Pancreas (tissue), 10 donors: ENCODE results near the gene APBA2. TPM values are rescaled to one million over a fixed set of nuclear protein-coding genes. Genes with fewer than 3 reads are reported as not detected.

Source experiments
- ATAC-seq, 4 donors: fragments of 200-7000 bp; cut with Tn5 transposase; one replicate each; pipeline versions ENCODE4 v1.8.0 to v1.9.1; 2020; ENCODE audit warnings: mild to moderate bottlenecking in 4 of 4, moderate library complexity in 4 of 4
- DNase-seq, 6 donors: peaks; one replicate each; pipeline ENCODE4 v3.0.0-alpha.2; 2020
- FAIRE-seq: peaks from 2 replicates; lab custom pipeline; 2012; peaks lifted over from hg19 to GRCh38; lab: Jason Lieb, UNC
- H3K27ac ChIP-seq, 4 donors: fragments of 200-600 bp; sonication (generic); 1 replicate in 3 of 4; 2 replicates in 1 of 4; pipeline versions ENCODE4 v1.5.0 to v1.8.0; 2020
- H3K27me3 ChIP-seq, 4 donors: fragments of 200-600 bp; one replicate each; pipeline ENCODE4 v1.8.0; 2021
- H3K36me3 ChIP-seq, 3 donors: fragments of 200-600 bp; sonication (generic) in 1 of 3; one replicate each; pipeline versions ENCODE4 v1.5.0 to v1.8.0; 2020 to 2021
- H3K4me1 ChIP-seq, 3 donors: fragments of 200-600 bp; one replicate each; pipeline ENCODE4 v1.8.0; 2021
- H3K4me3 ChIP-seq, 4 donors: fragments of 200-600 bp; sonication (generic) in 2 of 4; one replicate each; pipeline versions ENCODE4 v1.5.0 to v1.8.0; 2020 to 2021
- H3K9me3 ChIP-seq, 4 donors: fragments of 200-600 bp; one replicate each; pipeline ENCODE4 v1.8.0; 2021
- CTCF ChIP-seq, 4 donors: fragments of 200-600 bp; sonication (generic) in 3 of 4; IDR thresholded peaks; one replicate each; pipeline versions ENCODE4 v1.5.0 to v1.8.0; 2021; ENCODE audit warnings: antibody characterized with exemption in 4 of 4
- WGBS, 2 donors: extraction: QIAGEN DNeasy Blood & Tissue Kit; methylation state at CpG; one replicate each; pipeline ENCODE4 v1.1.7; 2013; 5-methylcytosine and 5-hydroxymethylcytosine counted together
- intact Hi-C, 3 donors: fragments of 100-400 bp; cut with DNase I; formaldehyde crosslinking; loops; one replicate each; pipeline versions ENCODE4 v1.11.1 to v1.14.2; 2022
- polyA plus RNA-seq, 2 donors: library from polyadenylated mRNA; stranded (reverse); fragments of 200-250 nt; gene quantifications; one replicate each; pipeline ENCODE4 v1.2.3, GENCODE V29; 2013
- total RNA-seq, 6 donors: library from RNA; stranded (reverse); fragmentation: NEBNext Ultra II Directional in 4 of 6; extraction: Animal tissue kit (Norgen Biotek cat#: 25700) in 4 of 6; gene quantifications; one replicate each; pipeline versions ENCODE4 v1.2.1 to v1.2.4, GENCODE V29; 2021 to 2023
- donor health status: healthy with polysubstance abuse.
- donor health status: DM: no; HTN: no; CAD: no; lungs with moderate emphysema.
- donor health status: DM: no; HTN: no; CAD: no.
- donor health status: control.
- donor health status: control.
- donor health status: Bipolar disorder and iron deficiency.
- donor health status: DM: yes; HTN: yes; CAD: no.
- donor health status: DM: no; HTN: no; CAD: no.
- donor health status: DM: no; HTN: no; CAD: no.
- donor health status: DM: yes; HTN: yes; CAD: no.

APBA2 gene
- total and polyA plus RNA-seq, 8 donors, result 3.9 to 10.3 (median 6.7) TPM

- DNase-seq (no peak), ATAC-seq (no peak), FAIRE-seq (no peak)
- no peak overlapping the region for H3K27ac ChIP-seq
- intact Hi-C loops, result no loop called here
- no peak overlapping the region for H3K4me3 ChIP-seq
- whole genome bisulfite sequencing, 2 donors, result 81 to 89% methylated on average over 8 of the region's 8 CpGs
- TF ChIP-seq CTCF (IDR thresholded peaks at IDR 0.05), result no peak
- H3K4me1 ChIP-seq, result no peaks in the 10 kb centered on the region
- H3K27me3 ChIP-seq, result no peaks in the 10 kb centered on the region
- no peaks in the 10 kb centered on the region for H3K9me3 ChIP-seq
- H3K36me3 ChIP-seq, result no peaks in the 10 kb centered on the region
These were observed 256.5 kb downstream of the APBA2 start for GRCh38 chr15:29142129-29142747.

GRCh38 chr15:29143293-29143692 is 257.5 kb downstream of the APBA2 start:
- Histone ChIP-seq H3K27ac (no peak overlapping the region), H3K4me3 (no peak overlapping the region), H3K9me3 (no peaks in the 10 kb centered on the region), H3K36me3 (no peaks in the 10 kb centered on the region), H3K4me1 (no peaks in the 10 kb centered on the region), H3K27me3 (no peaks in the 10 kb centered on the region)
- intact Hi-C loops, result no loop called here
- DNase-seq (no peak), FAIRE-seq (no peak), ATAC-seq (no peak)
- no peak for TF ChIP-seq CTCF (IDR thresholded peaks at IDR 0.05)
- 81 to 97% methylated on average over 5 of the region's 5 CpGs for WGBS, 2 donors

GRCh38 chr15:29143909-29144635 is 258.3 kb downstream of the APBA2 start:
- no peak for ATAC-seq
- DNase-seq, result no peak
- no peak for FAIRE-seq
- Histone ChIP-seq H3K4me3 (no peak overlapping the region), H3K27ac (no peak overlapping the region), H3K9me3 (no peaks in the 10 kb centered on the region), H3K4me1 (no peaks in the 10 kb centered on the region), H3K36me3 (no peaks in the 10 kb centered on the region), H3K27me3 (no peaks in the 10 kb centered on the region)
- TF ChIP-seq CTCF (IDR thresholded peaks at IDR 0.05), result no peak
- WGBS, 2 donors, result 89 to 96% methylated on average over 10 of the region's 10 CpGs
- intact Hi-C loops, result no loop called here

GRCh38 chr15:29149738-29150075 is 263.9 kb downstream of the APBA2 start:
- no peak for TF ChIP-seq CTCF (IDR thresholded peaks at IDR 0.05)
- Histone ChIP-seq H3K9me3 (no peaks in the 10 kb centered on the region), H3K27me3 (no peaks in the 10 kb centered on the region), H3K4me3 (no peak overlapping the region), H3K36me3 (no peaks in the 10 kb centered on the region), H3K27ac (no peak overlapping the region), H3K4me1 (no peaks in the 10 kb centered on the region)
- no peak for ATAC-seq
- 94 to 95% methylated on average over 18 of the region's 18 CpGs for WGBS, 2 donors
- no peak for DNase-seq
- FAIRE-seq, result no peak
- intact Hi-C loops, result no loop called here
